HG03159 (cell line): ENCODE results near the gene RPL38.

Source experiments
- ATAC-seq: cut with Tn5 transposase; IDR thresholded peaks from one replicate; pipeline ENCODE4 v1.9.1; 2021; ENCODE audit warnings: mild to moderate bottlenecking, moderate library complexity; ENCODE audit not compliant: unreplicated experiment

The RPL38 gene

GRCh38 chr17:74206332-74206818 is 2.9 kb downstream of the RPL38 start:
- no peak for ATAC-seq

DNA sequence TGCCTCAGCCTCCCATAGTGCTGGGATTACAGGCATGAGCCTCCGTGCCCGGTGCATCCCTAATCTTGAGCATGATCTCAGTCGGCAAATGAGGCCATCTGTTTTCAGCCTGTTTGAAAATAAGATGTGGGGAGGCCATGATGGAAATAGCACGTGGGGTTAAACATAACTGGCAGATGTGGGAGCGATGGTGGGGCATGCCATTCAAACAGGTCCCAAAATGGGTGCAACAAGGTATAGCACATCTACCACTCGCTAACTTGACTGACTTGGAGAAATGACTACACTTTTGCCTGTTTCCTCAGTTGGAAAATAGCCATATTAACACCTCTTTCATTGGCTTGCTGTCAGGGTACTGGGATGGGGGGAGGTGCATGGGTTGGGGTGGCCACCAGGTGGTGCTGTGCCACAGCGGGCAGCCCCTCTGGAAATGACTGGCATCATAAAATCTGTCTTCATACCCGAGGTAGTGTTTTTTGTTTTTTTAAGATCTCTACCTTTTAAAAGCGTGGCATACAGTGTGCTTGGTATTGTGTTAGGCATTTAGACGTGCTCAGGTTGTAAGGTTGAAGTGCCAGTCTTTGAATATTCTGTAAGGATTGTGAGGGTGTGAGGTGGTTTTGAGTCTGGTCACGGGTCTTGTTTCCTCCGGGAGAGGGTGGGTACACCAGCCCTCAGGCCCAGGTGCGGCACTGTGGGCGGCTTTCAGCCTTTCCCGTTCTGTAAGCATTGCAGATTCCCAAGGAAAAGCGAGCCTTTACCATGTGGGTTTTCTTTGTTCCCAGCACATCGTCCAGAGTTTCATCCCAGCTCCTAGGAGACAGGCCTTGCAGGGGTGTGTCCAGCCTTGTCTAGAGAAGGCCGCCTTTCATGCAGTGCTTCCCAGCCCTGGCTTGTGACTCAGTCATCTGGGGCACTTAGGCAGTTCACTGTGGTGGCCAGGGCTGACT is 7.0 kb downstream of the RPL38 start:
- ATAC-seq: no peak

DNA sequence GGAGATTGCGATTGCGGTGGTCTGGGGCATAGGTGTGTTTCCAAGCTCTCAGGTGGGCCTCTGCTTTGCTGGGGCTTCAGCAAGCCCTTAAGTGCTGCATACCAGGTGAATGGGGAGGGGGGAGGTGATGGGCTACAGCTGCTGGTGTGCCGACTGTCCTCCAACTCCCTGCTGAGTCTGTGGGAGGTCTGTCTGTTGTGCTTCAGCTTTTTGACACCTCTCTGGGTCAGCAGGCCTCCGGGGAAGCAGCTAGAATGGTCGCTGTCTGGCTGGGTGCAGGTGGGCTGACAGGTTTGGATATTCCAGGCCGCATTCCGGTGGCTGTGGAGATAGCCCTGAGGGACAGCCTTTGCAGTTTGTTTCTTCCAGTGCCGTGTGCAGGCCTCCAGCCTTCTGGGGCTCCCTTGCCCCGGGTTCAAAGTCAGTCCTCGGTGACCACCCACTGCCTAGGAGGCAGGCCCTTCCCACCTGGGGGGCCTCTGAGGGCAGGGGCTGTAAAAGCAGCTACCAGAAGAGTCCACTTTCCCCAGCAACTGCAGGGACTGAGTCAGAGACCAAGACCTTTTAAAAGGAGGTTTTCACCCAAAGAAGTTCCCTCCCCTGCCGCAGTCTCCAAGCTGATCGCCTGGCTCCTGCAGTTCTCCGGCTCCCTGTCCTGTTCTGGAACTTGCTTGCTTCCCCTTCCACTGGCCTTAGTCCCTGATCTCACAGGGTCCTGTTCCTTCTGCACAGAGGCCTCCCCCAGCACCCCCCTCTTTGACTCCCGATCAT is 7.8 kb downstream of the RPL38 start:
- no peak for ATAC-seq

DNA sequence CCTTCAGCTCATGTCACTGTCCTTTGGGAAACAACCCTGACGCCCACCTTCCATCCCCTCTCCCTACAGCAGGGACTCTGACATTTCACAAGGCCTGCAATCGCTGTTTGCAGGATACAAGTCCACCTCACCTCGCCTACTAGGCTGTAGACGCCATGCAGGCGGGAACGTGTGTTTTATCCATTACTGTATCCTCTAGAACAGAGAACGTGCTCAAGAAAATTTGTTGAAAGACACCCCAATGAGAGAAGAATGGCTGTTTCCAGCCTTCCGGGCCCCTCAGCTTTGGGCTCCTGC is 8.4 kb downstream of the RPL38 start:
- ATAC-seq: no peak

- peak; percentile 15 for ATAC-seq
Measured at GRCh38 chr17:74212209-74212912, 8.9 kb downstream of the RPL38 start.

- ATAC-seq: peak; percentile 45
Measured at GRCh38 chr17:74212913-74213791, 9.7 kb downstream of the RPL38 start, which contains the start of gene TTYH2. TTYH2 (plus strand) TSS chr17:74213571; CDS start chr17:74213588, 17 bp downstream.

GRCh38 chr17:74213861-74214391 is 10.4 kb downstream of the RPL38 start:
- ATAC-seq: no peak

DNA sequence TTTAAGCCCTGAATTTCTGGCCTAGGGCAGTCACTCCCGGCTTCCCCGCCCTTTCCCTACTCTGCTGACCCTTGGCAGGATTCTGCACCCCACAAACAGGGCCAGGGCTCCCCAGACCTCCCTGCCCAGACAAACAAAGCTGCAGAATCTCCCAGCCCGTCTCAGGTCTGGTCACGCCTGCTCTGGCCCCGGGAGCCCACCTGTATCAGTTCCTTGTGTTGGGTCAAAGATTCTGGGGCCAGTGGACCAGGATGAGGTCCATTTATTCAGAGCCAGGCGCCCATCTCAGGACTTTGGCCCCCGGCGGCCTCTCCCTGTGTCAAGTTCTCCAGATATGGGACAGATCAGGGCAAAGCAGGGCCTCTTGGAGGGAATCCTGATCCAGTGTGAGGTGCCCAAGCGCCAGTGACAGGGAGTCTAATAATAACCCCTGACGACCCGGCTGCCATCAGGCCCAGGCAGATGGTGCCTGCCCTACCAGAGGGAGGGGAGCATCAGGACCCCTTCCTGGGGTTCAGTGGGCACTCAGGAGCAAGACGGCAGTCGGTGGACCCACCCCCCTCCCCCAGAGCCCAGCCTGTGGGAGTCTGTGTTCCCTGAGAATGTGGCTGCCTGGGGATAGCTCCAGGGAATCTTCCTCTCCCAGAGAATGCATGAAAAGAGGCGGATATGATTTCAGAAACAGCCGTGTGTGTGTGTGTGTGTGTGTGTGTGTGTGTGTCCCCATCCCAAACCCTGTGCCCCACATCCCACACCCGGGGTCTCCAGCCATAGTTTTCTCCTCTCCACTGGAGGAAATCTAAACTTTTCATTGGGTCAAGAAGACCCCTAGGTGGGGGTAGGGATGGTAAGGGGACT is 11.2 kb downstream of the RPL38 start:
- no peak for ATAC-seq

GRCh38 chr17:74215342-74215727 is 11.9 kb downstream of the RPL38 start:
- no peak for ATAC-seq

- ATAC-seq: no peak
Measured at GRCh38 chr17:74216505-74216904, 13.0 kb downstream of the RPL38 start.

DNA sequence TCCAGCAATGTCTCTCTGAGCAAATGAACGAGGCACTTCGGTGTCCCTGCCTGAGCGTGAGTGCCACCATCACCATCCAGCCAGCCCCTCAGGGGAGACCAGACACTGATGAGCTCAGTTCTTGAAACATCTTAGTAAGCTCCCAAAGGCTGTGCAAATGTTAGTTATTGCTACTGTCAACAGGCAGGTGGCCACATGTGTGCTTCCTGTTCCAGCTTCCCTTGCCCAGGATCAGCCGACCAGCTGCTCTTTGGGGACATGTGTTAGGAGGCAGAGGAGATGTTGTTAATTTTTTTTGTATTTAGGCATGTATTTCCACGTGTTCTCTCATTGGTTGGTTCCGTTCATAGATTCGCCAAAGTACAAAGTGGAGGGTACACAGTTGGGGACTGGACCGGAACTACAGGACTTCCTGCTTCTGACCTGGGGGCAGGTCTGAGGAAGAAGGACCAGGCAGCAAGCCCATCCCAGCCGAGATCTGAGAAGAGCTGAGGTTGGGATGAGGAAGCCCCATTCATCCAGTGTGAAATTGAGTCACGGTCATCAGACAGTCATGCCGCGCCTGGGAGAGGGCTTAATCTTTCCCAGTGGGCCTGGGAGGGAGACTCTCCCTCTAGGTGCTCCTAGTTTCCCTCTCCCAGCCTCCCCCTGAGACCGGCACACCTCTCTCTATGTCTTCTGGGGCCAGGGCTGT is 13.7 kb downstream of the RPL38 start:
- ATAC-seq: no peak

GRCh38 chr17:74217888-74218287 is 14.4 kb downstream of the RPL38 start:
- no peak for ATAC-seq

DNA sequence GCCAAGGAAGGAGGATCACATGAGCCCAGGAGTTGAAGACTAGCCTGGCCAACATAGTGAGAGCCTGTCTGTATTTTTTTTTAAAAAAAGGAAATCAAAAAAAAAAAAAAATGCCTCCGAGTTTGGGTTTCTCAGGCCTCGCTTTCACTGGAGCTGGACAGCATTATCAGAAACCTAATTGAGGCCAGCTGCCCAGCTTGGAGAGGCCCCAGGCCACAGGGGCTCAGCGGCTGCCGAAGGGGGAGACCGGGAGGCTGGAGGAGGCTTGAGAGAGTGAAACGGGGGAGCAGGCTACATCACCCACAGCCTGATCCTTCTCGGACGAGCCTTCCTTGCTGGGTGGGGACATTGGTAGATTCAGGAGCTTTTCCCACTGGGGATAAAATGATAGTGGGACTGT is 15.0 kb downstream of the RPL38 start:
- no peak for ATAC-seq

GRCh38 chr17:74219576-74220133 is 16.2 kb downstream of the RPL38 start:
- no peak for ATAC-seq

DNA sequence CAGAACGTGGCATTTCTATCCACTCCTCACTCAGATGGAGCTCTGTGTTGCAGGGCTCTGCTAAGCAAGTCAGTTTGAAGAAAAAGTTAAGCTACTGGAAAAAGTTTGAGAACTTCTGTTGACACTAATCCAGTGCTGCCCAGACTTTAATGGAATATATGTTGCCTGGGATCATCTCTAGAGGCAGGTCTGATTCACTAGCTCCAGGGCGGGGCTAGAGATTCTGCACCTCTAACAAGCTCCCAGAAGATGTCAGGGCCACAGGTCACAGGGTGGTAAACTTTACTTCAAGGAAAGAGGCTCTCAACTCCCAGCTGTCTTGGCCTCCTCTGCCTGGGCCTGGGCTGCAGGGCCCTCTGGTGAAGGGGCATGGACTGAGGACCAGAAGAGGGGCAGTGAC is 16.7 kb downstream of the RPL38 start:
- no peak for ATAC-seq

DNA sequence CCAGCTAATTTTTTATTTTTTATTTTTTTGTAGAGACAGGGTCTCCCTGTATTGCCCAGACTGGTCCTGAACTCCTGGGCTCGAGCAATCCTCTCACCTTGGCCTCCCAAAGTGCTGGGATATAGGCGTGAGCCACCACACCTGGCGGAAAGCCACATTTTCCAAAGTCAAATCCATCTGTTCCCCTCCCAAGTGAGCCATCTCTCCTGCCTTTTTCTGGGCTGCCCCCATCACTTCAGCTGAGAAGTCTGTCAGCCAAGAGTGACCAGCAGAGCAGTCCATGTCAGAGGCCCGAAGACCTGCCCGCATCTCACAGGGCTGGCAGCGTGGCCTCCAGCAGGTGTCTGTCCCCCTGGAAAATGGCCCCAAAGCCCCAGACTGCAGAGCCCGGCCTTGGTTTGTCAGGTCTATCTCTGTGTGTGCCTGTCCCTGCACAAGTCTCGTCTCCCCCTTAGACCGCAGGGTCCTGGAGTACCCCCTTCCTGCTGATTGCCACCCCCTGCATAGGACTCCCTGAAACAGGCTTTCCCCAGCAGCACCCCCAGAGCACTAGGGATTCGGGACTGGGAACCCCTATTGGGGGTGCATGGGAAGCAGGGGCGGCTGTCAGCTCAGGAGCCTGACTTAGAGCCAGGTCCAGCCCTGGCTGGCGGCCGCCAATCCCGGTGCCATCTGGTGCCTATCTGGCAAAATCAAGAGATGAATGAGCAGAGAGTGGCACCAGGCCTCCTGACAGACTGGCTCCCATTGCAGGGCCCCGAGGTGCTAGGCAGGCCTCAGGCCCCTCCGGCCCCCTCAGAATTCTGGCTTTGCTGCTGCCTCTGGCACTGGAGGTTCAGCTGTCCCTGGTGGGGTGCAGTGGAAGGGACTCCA is 17.7 kb downstream of the RPL38 start:
- no peak for ATAC-seq

- ATAC-seq: no peak
Measured at GRCh38 chr17:74222399-74222798, 18.9 kb downstream of the RPL38 start.
